Tibial artery (tissue), 4 donors: Measurements from ENCODE around the gene LRRC1.

ENCODE experiments used
- DNase-seq, 2 donors: peaks; one replicate each; pipeline ENCODE4 v3.0.0-alpha.2; 2019
- H3K27ac ChIP-seq, 2 donors: fragments of 200-600 bp; sonication (generic) in 1 of 2; 1 replicate in 1 of 2; 2 replicates in 1 of 2; pipeline ENCODE4 v1.5.1; 2018 to 2019; ENCODE audit warnings: mild to moderate bottlenecking in 1 of 2
- H3K27me3 ChIP-seq, 2 donors: fragments of 200-600 bp; sonication (generic) in 1 of 2; one replicate each; pipeline versions ENCODE4 v1.5.1 to v1.6.0; 2016 to 2019
- H3K36me3 ChIP-seq, 3 donors: fragments of 200-600 bp; sonication (generic) in 2 of 3; one replicate each; pipeline ENCODE4 v1.5.1; 2016 to 2019; ENCODE audit warnings: mild to moderate bottlenecking in 2 of 3
- H3K4me1 ChIP-seq, 4 donors: fragments of 200-600 bp; sonication (generic) in 2 of 4; 1 replicate in 3 of 4; 2 replicates in 1 of 4; pipeline ENCODE4 v1.5.1; 2016 to 2019
- H3K4me3 ChIP-seq, 2 donors: fragments of 200-600 bp; sonication (generic) in 1 of 2; 1 replicate in 1 of 2; 2 replicates in 1 of 2; pipeline ENCODE4 v1.5.1; 2018 to 2019; ENCODE audit warnings: mild to moderate bottlenecking in 2 of 2
- H3K9me3 ChIP-seq, 3 donors: fragments of 200-600 bp; sonication (generic) in 1 of 3; one replicate each; pipeline ENCODE4 v1.5.1; 2016 to 2019
- CTCF ChIP-seq, 2 experiments: fragments of 200-600 bp in 1 of 2; fragments of 450-650 bp in 1 of 2; IDR thresholded peaks; one replicate each; pipeline ENCODE4 v1.5.1; 2017 to 2019; ENCODE audit warnings: antibody characterized with exemption in 2 of 2, mild to moderate bottlenecking in 1 of 2, moderate library complexity in 1 of 2
- intact Hi-C: fragments of 100-400 bp; cut with DNase I; formaldehyde crosslinking; loops from one replicate; pipeline ENCODE4 v1.15.0; 2023; ENCODE audit warnings: low total_unique reads

LRRC1 gene

GRCh38 chr6:53938810-53939209 is 144.0 kb downstream of the LRRC1 start:
- Histone ChIP-seq H3K36me3 (no peaks in the 10 kb centered on the region), H3K27me3 (no peaks in the 10 kb centered on the region), H3K4me3 (no peak overlapping the region), H3K27ac (no peak overlapping the region), H3K9me3 (no peaks in the 10 kb centered on the region), H3K4me1 (peaks cover 0 to 11% (median 9%) of the 10 kb centered on the region in 4 donors)
- intact Hi-C loops, result no loop called here
- no peak for DNase-seq
- TF ChIP-seq CTCF (IDR thresholded peaks at IDR 0.05), result no peak

- Histone ChIP-seq H3K36me3 (no peaks in the 10 kb centered on the region), H3K27me3 (no peaks in the 10 kb centered on the region), H3K9me3 (no peaks in the 10 kb centered on the region), H3K4me1 (peaks cover 0 to 18% (median 10%) of the 10 kb centered on the region in 4 donors), H3K4me3 (no peak overlapping the region), H3K27ac (no peak overlapping the region)
- intact Hi-C loops, result loop anchor here (10.0 kb wide), 1 partner anchor 65 kb away; no protein-coding TSS in a partner anchor
- no peak for TF ChIP-seq CTCF (IDR thresholded peaks at IDR 0.05)
- DNase-seq, result no peak
These were observed 145.0 kb downstream of the LRRC1 start for GRCh38 chr6:53939830-53940229.

- no peaks in the 10 kb centered on the region for H3K36me3 ChIP-seq
- peak in 1 of 2 donors; percentile 66 for DNase-seq
- H3K4me1 ChIP-seq, result peaks cover 0 to 18% (median 10%) of the 10 kb centered on the region in 4 donors
- peaks cover 0 to 4% (median 0%) of the 10 kb centered on the region in 3 donors for H3K9me3 ChIP-seq
- H3K27me3 ChIP-seq, result no peaks in the 10 kb centered on the region
- intact Hi-C loops, result loop anchor here (10.0 kb wide), 1 partner anchor 69 kb away; no protein-coding TSS in a partner anchor
- TF ChIP-seq CTCF (IDR thresholded peaks at IDR 0.05), result no peak
- H3K4me3 ChIP-seq, result no peak overlapping the region
- H3K27ac ChIP-seq, result peak overlapping the region in 1 of 2 donors; percentile 25
These were observed 148.6 kb downstream of the LRRC1 start for GRCh38 chr6:53943395-53943794.

- intact Hi-C loops, result loop anchor here (10.0 kb wide), 1 partner anchor 69 kb away; no protein-coding TSS in a partner anchor
- DNase-seq, result no peak
- TF ChIP-seq CTCF (IDR thresholded peaks at IDR 0.05), result no peak
These were observed 149.3 kb downstream of the LRRC1 start for GRCh38 chr6:53944091-53944490.

GRCh38 chr6:53944543-53944942 is 149.7 kb downstream of the LRRC1 start:
- intact Hi-C loops, result loop anchor here (10.0 kb wide), 1 partner anchor 70 kb away; no protein-coding TSS in a partner anchor
- Histone ChIP-seq H3K9me3 (peaks cover 0 to 4% (median 0%) of the 10 kb centered on the region in 3 donors), H3K36me3 (no peaks in the 10 kb centered on the region), H3K4me1 (peaks cover 0 to 18% (median 10%) of the 10 kb centered on the region in 4 donors), H3K4me3 (no peak overlapping the region), H3K27ac (peak overlapping the region in 1 of 2 donors; percentile 25), H3K27me3 (no peaks in the 10 kb centered on the region)
- DNase-seq, result no peak
- TF ChIP-seq CTCF (IDR thresholded peaks at IDR 0.05), result no peak

More at GRCh38 chr6:53944091-53944490, 149.3 kb downstream of the LRRC1 start:
- H3K4me3 ChIP-seq, result no peak overlapping the region
- H3K27me3 ChIP-seq, result no peaks in the 10 kb centered on the region
- no peaks in the 10 kb centered on the region for H3K36me3 ChIP-seq
- H3K9me3 ChIP-seq, result peaks cover 0 to 4% (median 0%) of the 10 kb centered on the region in 3 donors
- H3K4me1 ChIP-seq, result peaks cover 0 to 18% (median 10%) of the 10 kb centered on the region in 4 donors
- H3K27ac ChIP-seq, result peak overlapping the region in 1 of 2 donors; percentile 25
